Activated B cell treated with CpG ODN at 0.5 μM for 24 hours (primary cell): Measurements from ENCODE around the gene CCNC. TPM values are rescaled to one million over a fixed set of nuclear protein-coding genes. Genes with fewer than 3 reads are reported as not detected.
A peak's percentile ranks its signal among the peaks of the same experiment; 100 is the strongest.

Source experiments
- ATAC-seq: fragments of 200-7000 bp; cut with Tn5 transposase; one replicate; pipeline ENCODE4 v1.10.0; 2021; ENCODE audit warnings: low read depth, mild to moderate bottlenecking, moderate library complexity
- CTCF ChIA-PET: fragments of 350-600 bp; sonication (Branson Sonifier 250); formaldehyde crosslinking; loops from one replicate; lab custom pipeline; 2021; ENCODE audit warnings: antibody characterized with exemption; lab: Charles Lee
- POLR2A ChIA-PET: fragments of 350-600 bp; sonication (Branson Sonifier 250); formaldehyde crosslinking; loops from one replicate; lab custom pipeline; 2021; ENCODE audit warnings: antibody characterized with exemption; lab: Charles Lee
- DNase-seq: peaks from one replicate; pipeline ENCODE4 v3.0.0; 2022
- H3K27ac Mint-ChIP-seq: one replicate; pipeline ENCODE4 v1.8.0; 2020; ENCODE audit warnings: mixed read lengths
- H3K27me3 Mint-ChIP-seq: one replicate; pipeline ENCODE4 v1.8.0; 2021; ENCODE audit warnings: mixed read lengths
- H3K36me3 Mint-ChIP-seq: one replicate; pipeline ENCODE4 v1.8.0; 2021; ENCODE audit warnings: low read depth, mixed read lengths
- H3K4me1 Mint-ChIP-seq: one replicate; pipeline ENCODE4 v1.8.0; 2021; ENCODE audit warnings: mixed read lengths
- H3K4me3 Mint-ChIP-seq: one replicate; pipeline ENCODE4 v1.8.0; 2020; ENCODE audit warnings: mild to moderate bottlenecking, mixed read lengths
- H3K9me3 Mint-ChIP-seq: one replicate; pipeline ENCODE4 v1.8.0; 2020; ENCODE audit warnings: mixed read lengths
- intact Hi-C: fragments of 100-400 bp; cut with micrococcal nuclease; formaldehyde crosslinking; loops from one replicate; pipeline ENCODE4 v1.15.1; 2024
- total RNA-seq: library from RNA; stranded (reverse); gene quantifications from 2 replicates; pipeline ENCODE4 v1.2.3, GENCODE V29; 2022
- TF ChIP-seq, protein P1 (sequence below): fragments of 200-600 bp; IDR thresholded peaks from one replicate; pipeline ENCODE4 v1.8.0; 2022; ENCODE audit warnings: antibody characterized with exemption, mild to moderate bottlenecking

CCNC gene
- total RNA-seq, 1 donor from 2014 or later = 51.6 TPM

DNA sequence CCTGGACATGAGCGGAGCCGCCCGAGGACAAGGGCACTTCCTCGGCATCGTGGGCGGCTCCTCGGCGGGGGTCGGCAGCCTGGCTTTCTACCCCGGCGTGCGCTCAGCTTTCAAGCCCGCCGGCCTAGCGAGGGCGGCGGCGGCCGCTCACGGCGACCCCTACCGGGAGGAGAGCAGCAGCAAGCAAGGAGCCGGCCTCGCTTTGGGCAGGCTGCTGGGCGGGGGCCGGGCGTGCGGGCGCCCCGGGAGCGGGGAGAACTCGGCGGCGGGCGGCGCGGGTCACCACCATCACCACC lies 44.9 kb upstream of the CCNC start:
- ATAC-seq = peak; percentile 83
- intact Hi-C loops = loop anchor here (1.0 to 5.0 kb wide), 3 partner anchors 45 to 854 kb away; partner anchors contain the start of gene CCNC
- Mint-ChIP-seq H3K36me3 (no peaks in the 10 kb centered on the region), H3K4me1 (peaks cover 17% of the 10 kb centered on the region), H3K4me3 (peak overlapping the region; percentile 75), H3K9me3 (peaks cover 2% of the 10 kb centered on the region), H3K27ac (no peak overlapping the region), H3K27me3 (peaks cover 72% of the 10 kb centered on the region)
- peak; percentile 47 for DNase-seq
- TF ChIP-seq, protein P1, sequence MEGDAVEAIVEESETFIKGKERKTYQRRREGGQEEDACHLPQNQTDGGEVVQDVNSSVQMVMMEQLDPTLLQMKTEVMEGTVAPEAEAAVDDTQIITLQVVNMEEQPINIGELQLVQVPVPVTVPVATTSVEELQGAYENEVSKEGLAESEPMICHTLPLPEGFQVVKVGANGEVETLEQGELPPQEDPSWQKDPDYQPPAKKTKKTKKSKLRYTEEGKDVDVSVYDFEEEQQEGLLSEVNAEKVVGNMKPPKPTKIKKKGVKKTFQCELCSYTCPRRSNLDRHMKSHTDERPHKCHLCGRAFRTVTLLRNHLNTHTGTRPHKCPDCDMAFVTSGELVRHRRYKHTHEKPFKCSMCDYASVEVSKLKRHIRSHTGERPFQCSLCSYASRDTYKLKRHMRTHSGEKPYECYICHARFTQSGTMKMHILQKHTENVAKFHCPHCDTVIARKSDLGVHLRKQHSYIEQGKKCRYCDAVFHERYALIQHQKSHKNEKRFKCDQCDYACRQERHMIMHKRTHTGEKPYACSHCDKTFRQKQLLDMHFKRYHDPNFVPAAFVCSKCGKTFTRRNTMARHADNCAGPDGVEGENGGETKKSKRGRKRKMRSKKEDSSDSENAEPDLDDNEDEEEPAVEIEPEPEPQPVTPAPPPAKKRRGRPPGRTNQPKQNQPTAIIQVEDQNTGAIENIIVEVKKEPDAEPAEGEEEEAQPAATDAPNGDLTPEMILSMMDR = no peak
- POLR2A ChIA-PET = interaction anchor here (1.5 kb wide), 1 partner anchor 25 kb away, joined by 4 read pairs; no protein-coding TSS in a partner anchor
- CTCF ChIA-PET = interaction anchor here (0.9 to 1.2 kb wide), 3 partner anchors 8 to 146 kb away, joined by 3 to 4 read pairs (median 3); no protein-coding TSS in a partner anchor

DNA sequence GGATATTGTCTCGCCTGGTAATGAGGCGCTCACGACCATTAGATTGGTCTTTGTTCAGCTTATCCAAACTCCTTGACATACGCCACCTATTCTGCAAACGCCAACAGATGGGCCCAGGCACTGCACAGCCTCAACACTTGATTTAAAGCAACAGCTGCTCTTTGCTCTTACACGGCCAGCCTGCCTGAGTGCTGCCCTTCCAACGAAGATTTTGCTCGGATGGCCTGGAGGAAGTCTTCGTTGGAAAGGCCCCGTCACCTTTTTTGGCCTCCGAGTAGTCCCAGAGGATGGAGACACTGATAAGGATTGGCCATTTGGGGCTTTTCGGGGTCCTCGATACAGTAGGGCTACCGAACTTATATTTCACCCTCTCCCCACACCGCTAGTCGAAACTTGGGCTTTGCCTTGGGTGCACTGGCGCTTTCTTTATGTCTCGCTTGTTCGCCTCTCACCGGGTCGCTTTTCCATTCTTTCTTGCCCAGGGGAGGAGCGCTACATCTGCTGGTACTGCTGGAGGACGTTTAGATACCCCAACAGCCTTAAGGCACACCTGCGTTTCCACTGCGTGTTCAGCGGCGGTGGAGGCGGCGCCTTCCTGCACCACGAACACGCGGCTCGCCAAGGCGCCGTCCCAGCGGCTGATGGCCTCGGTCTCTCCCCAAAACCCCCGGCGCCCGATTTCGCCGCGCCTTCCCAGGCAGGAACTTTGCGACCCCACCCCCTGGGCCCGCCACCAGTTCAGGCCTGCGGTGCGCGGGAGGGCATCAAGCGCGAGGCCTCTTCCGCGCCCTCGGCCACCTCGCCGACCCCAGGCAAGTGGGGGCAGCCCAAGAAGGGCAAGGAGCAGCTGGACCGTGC lies 44.3 kb upstream of the CCNC start:
- Mint-ChIP-seq H3K4me3 (peak overlapping the region; percentile 46), H3K4me1 (peaks cover 20% of the 10 kb centered on the region), H3K36me3 (no peaks in the 10 kb centered on the region), H3K27ac (no peak overlapping the region), H3K9me3 (peaks cover 2% of the 10 kb centered on the region), H3K27me3 (peaks cover 70% of the 10 kb centered on the region)
- intact Hi-C loops = loop anchor here (1.0 to 5.0 kb wide), 3 partner anchors 44 to 855 kb away; partner anchors contain the start of gene CCNC
- DNase-seq (no peak), ATAC-seq (no peak)
- ChIA-PET CTCF (interaction anchor here (1.0 to 1.2 kb wide), 2 partner anchors 7 to 24 kb away, joined by 3 to 4 read pairs; no protein-coding TSS in a partner anchor), POLR2A (interaction anchor here (1.5 kb wide), 1 partner anchor 24 kb away, joined by 4 read pairs; no protein-coding TSS in a partner anchor)
- TF ChIP-seq, protein P1 = no peak

- TF ChIP-seq, protein P1 = no peak
- H3K9me3 Mint-ChIP-seq = peaks cover 2% of the 10 kb centered on the region
- H3K4me3 Mint-ChIP-seq = no peak overlapping the region
- intact Hi-C loops = loop anchor here (2.0 to 5.0 kb wide), 3 partner anchors 22 to 856 kb away; no protein-coding TSS in a partner anchor
- peaks cover 70% of the 10 kb centered on the region for H3K27me3 Mint-ChIP-seq
- DNase-seq (no peak), ATAC-seq (no peak)
- ChIA-PET CTCF (interaction anchor here (1.1 kb wide), 1 partner anchor 144 kb away, joined by 3 read pairs; no protein-coding TSS in a partner anchor), POLR2A (interaction anchor here (1.1 kb wide), 1 partner anchor 171 kb away, joined by 5 read pairs; no protein-coding TSS in a partner anchor)
- no peaks in the 10 kb centered on the region for H3K36me3 Mint-ChIP-seq
- no peak overlapping the region for H3K27ac Mint-ChIP-seq
- peaks cover 20% of the 10 kb centered on the region for H3K4me1 Mint-ChIP-seq
Observed at GRCh38 chr6:99611148-99611547, 42.7 kb upstream of the CCNC start.

DNA sequence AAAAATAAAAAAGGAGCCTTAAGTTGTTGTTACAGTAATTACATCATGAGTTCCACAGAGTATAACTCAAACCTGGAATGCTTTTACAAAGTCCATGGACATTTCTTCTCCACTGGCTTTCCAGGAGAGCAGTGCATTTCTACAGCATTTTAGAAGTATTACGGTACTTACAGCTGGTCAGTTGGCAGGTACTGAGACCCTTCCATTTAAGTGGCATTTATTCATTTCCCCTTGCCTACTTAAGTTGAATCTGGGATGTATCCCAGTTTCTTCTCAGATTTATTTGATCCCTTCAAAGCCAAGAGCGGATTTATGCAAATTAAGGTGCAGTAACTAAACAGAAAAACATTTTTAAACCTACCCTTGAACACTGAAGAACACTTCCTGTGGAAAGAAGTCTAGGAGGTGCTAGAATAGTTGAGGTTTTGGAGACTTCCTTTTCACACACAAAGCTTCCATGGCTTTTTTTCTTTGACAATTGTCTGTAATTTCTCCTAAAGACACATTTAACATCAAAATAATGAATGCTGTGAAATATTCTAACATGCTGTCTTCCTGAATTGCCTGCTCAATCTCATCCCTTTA lies 41.5 kb upstream of the CCNC start:
- intact Hi-C loops = loop anchor here (2.0 to 5.0 kb wide), 3 partner anchors 21 to 857 kb away; no protein-coding TSS in a partner anchor
- DNase-seq (no peak), ATAC-seq (no peak)
- CTCF ChIA-PET = no interaction called here
- H3K27ac Mint-ChIP-seq = no peak overlapping the region
- no peak overlapping the region for H3K4me3 Mint-ChIP-seq
- H3K4me1 Mint-ChIP-seq = peaks cover 21% of the 10 kb centered on the region
- peaks cover 2% of the 10 kb centered on the region for H3K9me3 Mint-ChIP-seq
- no peaks in the 10 kb centered on the region for H3K36me3 Mint-ChIP-seq
- POLR2A ChIA-PET = interaction anchor here (1.1 kb wide), 1 partner anchor 169 kb away, joined by 5 read pairs; no protein-coding TSS in a partner anchor
- H3K27me3 Mint-ChIP-seq = peaks cover 75% of the 10 kb centered on the region
- TF ChIP-seq, protein P1 = no peak
